ENCODE results near the gene PRR3. TPM values are rescaled to one million over a fixed set of nuclear protein-coding genes. Genes with fewer than 3 reads are reported as not detected.
"Not testable (repeated sequence)": the region's sequence is repeated elsewhere in the genome, so short reads cannot be mapped to it uniquely, and the experiment has no call there.

The PRR3 gene
- total and polyA plus RNA-seq, 2 experiments from 2014 or later = 10.9 to 15.2 TPM

DNA sequence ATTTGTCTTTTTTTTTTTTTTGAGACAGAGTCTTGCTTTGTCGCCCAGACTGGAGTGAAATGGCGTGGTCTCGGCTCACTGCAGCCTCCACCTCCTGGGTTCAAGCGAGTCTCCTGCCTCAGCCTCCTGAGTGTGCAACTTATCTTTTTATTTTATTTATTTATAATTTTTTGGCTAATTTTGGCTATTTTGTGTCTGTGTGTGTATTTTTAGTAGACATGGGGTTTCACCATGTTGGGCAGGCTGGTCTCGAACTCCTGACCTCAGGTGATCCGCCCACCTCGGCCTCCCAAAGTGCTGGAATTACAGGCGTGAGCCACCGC is 40.4 kb upstream of the PRR3 start:
- H3K27me3 Mint-ChIP-seq (ENCODE audit: insufficient read depth, low read depth, poor library complexity) = peaks cover 15% of the 10 kb centered on the region
- H2AFZ ChIP-seq; H3K36me3 Mint-ChIP-seq (ENCODE audit: low read depth); H3K27me3 ChIP-seq (ENCODE audit: insufficient read depth); H3F3A ChIP-seq (replicated peaks; ENCODE audit: low read depth); H4K20me1 ChIP-seq (replicated peaks; ENCODE audit: insufficient read depth); H3K79me2 ChIP-seq (replicated peaks; ENCODE audit: insufficient read depth); ATAC-seq; H3K36me3 ChIP-seq (ENCODE audit: insufficient read depth); DNase-seq (ENCODE audit: low spot score); H3K4me1 ChIP-seq (ENCODE audit: insufficient read depth); H3K9me2 ChIP-seq (ENCODE audit: insufficient read depth): not testable (repeated sequence)
- peak overlapping the region; percentile 80 for H3K4me3 Mint-ChIP-seq
- peak overlapping the region; percentile 35 for H3K4me3 ChIP-seq
- peak overlapping the region; percentile 41 for H3K4me2 ChIP-seq
- peak overlapping the region; percentile 97 for H3K27ac Mint-ChIP-seq
- H3K4me1 Mint-ChIP-seq = peaks cover 13% of the 10 kb centered on the region
- peak overlapping the region; percentile 86 for H3K27ac ChIP-seq (ENCODE audit: low read depth)
- peaks cover 24% of the 10 kb centered on the region for H3K9me3 Mint-ChIP-seq

DNA sequence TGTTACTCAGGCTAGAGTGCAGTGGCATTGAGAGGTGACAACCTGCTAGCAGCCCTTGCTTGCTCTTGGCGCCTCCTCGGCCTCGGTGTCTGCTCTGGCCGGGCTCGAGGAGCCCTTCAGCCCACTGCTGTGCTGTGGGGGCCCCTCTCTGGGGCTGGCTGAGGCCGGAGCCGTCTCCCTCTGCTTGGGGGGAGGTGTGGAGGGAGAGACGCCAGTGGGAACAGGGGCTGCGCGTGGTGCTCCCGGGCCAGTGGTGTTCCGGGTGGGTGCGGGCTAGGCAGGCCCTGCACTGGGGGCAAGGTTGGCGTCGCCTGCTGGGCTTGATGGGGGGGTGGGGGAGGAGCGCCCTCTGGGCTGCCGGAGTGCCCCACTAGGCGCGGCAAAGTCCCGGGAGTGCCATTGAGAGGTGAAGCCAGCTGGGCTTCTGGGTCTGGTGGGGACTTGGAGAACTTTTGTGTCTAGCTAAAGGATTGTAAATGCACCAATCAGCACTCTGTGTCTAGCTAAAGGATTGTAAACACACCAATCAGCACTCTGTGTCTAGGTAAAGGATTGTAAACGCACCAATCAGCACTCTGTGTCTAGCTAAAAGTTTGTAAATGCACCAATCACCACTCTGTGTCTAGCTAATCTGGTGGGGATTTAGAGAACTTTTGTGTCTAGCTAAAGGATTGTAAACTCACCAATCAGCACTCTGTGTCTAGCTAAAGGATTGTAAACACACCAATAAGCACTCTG is 39.2 kb upstream of the PRR3 start:
- not testable (repeated sequence) for H3K4me1 ChIP-seq (ENCODE audit: insufficient read depth); DNase-seq (ENCODE audit: low spot score); H3K27ac ChIP-seq (ENCODE audit: low read depth); H3K4me2 ChIP-seq; ATAC-seq; H3K27me3 ChIP-seq (ENCODE audit: insufficient read depth); H2AFZ ChIP-seq; H3K27ac Mint-ChIP-seq; H4K20me1 ChIP-seq (replicated peaks; ENCODE audit: insufficient read depth); H3K36me3 Mint-ChIP-seq (ENCODE audit: low read depth); H3K79me2 ChIP-seq (replicated peaks; ENCODE audit: insufficient read depth); H3F3A ChIP-seq (replicated peaks; ENCODE audit: low read depth); H3K9me2 ChIP-seq (ENCODE audit: insufficient read depth); H3K4me3 Mint-ChIP-seq; H3K36me3 ChIP-seq (ENCODE audit: insufficient read depth); H3K4me3 ChIP-seq
- Mint-ChIP-seq H3K9me3 (peaks cover 26% of the 10 kb centered on the region), H3K27me3 (ENCODE audit: insufficient read depth, low read depth, poor library complexity) (peaks cover 19% of the 10 kb centered on the region), H3K4me1 (peaks cover 13% of the 10 kb centered on the region)

DNA sequence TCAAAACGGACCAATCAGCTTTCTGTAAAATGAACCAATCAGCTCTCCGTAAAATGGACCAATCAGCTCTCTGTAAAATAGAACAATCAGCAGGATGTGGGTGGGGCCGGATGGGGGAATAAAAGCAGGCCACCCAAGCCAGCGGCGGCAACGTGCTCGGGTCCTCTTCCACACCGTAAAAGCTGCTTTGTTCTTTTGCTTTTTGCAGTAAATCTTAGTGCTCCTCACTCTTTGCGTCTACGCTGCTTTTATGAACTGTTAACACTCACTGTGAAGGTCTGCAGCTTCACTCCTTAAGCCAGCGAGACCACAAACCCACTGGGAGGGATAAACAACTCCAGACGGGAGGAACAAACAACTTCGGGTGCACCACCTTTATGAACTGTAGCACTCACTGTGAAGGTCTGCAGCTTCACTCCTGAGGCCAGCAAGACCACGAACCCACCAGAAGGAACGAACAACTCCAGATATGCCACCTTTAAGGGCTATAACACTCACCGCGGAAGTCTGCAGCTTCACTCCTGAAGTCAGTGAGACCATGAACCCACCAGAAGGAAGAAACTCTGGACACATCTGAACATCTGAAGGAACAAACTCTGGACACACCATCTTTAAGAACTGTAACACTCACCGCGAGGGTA is 38.5 kb upstream of the PRR3 start:
- Mint-ChIP-seq H3K4me1 (peaks cover 13% of the 10 kb centered on the region), H3K27me3 (ENCODE audit: insufficient read depth, low read depth, poor library complexity) (peaks cover 19% of the 10 kb centered on the region), H3K9me3 (peaks cover 30% of the 10 kb centered on the region)
- not testable (repeated sequence) for H3K4me1 ChIP-seq (ENCODE audit: insufficient read depth); H3K27ac Mint-ChIP-seq; H3K4me3 ChIP-seq; H3K79me2 ChIP-seq (replicated peaks; ENCODE audit: insufficient read depth); H3K9me2 ChIP-seq (ENCODE audit: insufficient read depth); H3K36me3 Mint-ChIP-seq (ENCODE audit: low read depth); H3K27ac ChIP-seq (ENCODE audit: low read depth); H3F3A ChIP-seq (replicated peaks; ENCODE audit: low read depth); ATAC-seq; H3K4me2 ChIP-seq; H4K20me1 ChIP-seq (replicated peaks; ENCODE audit: insufficient read depth); H3K27me3 ChIP-seq (ENCODE audit: insufficient read depth); H3K36me3 ChIP-seq (ENCODE audit: insufficient read depth); H3K4me3 Mint-ChIP-seq; H2AFZ ChIP-seq
- peak; percentile 42 for DNase-seq (ENCODE audit: low spot score)

- Histone ChIP-seq H2AFZ (no peak overlapping the region), H4K20me1 (replicated peaks; ENCODE audit: insufficient read depth) (no peaks in the 10 kb centered on the region), H3K27me3 (ENCODE audit: insufficient read depth) (no peaks in the 10 kb centered on the region), H3F3A (replicated peaks; ENCODE audit: low read depth) (no peaks in the 10 kb centered on the region), H3K4me2 (no peak overlapping the region), H3K79me2 (replicated peaks; ENCODE audit: insufficient read depth) (no peaks in the 10 kb centered on the region), H3K4me3 (no peak overlapping the region), H3K36me3 (ENCODE audit: insufficient read depth) (no peaks in the 10 kb centered on the region), H3K9me2 (ENCODE audit: insufficient read depth) (no peaks in the 10 kb centered on the region), H3K27ac (ENCODE audit: low read depth) (no peak overlapping the region), H3K4me1 (ENCODE audit: insufficient read depth) (no peaks in the 10 kb centered on the region)
- Mint-ChIP-seq H3K27ac (no peak overlapping the region), H3K9me3 (peaks cover 34% of the 10 kb centered on the region), H3K4me3 (no peak overlapping the region), H3K36me3 (ENCODE audit: low read depth) (peaks cover 9% of the 10 kb centered on the region; the same call in 2 of the 3 replicates), H3K4me1 (no peaks in the 10 kb centered on the region; the same call in 2 of the 3 replicates), H3K27me3 (ENCODE audit: insufficient read depth, low read depth, poor library complexity) (peaks cover 18% of the 10 kb centered on the region)
- ATAC-seq (no peak), DNase-seq (ENCODE audit: low spot score) (no peak)
- TF ChIP-seq ETS1 (IDR thresholded peaks at IDR 0.05) (no peak), EZH2 (IDR thresholded peaks at IDR 0.05; ENCODE audit: low read depth, unreplicated experiment) (no peak), ZNF331 (CRISPR knock-in tag; IDR thresholded peaks at IDR 0.05; ENCODE audit: low read depth) (no peak), CREB1 (CRISPR knock-in tag; IDR thresholded peaks at IDR 0.05; ENCODE audit: low read depth) (no peak), NANOG (IDR thresholded peaks at IDR 0.05; ENCODE audit: borderline replicate concordance) (no peak)
- TF ChIP-seq, protein P1, sequence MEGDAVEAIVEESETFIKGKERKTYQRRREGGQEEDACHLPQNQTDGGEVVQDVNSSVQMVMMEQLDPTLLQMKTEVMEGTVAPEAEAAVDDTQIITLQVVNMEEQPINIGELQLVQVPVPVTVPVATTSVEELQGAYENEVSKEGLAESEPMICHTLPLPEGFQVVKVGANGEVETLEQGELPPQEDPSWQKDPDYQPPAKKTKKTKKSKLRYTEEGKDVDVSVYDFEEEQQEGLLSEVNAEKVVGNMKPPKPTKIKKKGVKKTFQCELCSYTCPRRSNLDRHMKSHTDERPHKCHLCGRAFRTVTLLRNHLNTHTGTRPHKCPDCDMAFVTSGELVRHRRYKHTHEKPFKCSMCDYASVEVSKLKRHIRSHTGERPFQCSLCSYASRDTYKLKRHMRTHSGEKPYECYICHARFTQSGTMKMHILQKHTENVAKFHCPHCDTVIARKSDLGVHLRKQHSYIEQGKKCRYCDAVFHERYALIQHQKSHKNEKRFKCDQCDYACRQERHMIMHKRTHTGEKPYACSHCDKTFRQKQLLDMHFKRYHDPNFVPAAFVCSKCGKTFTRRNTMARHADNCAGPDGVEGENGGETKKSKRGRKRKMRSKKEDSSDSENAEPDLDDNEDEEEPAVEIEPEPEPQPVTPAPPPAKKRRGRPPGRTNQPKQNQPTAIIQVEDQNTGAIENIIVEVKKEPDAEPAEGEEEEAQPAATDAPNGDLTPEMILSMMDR (conservative IDR thresholded peaks at IDR 0.05; ENCODE audit: low read depth in 2 of 2) = no peak
- TF ChIP-seq, protein P2, sequence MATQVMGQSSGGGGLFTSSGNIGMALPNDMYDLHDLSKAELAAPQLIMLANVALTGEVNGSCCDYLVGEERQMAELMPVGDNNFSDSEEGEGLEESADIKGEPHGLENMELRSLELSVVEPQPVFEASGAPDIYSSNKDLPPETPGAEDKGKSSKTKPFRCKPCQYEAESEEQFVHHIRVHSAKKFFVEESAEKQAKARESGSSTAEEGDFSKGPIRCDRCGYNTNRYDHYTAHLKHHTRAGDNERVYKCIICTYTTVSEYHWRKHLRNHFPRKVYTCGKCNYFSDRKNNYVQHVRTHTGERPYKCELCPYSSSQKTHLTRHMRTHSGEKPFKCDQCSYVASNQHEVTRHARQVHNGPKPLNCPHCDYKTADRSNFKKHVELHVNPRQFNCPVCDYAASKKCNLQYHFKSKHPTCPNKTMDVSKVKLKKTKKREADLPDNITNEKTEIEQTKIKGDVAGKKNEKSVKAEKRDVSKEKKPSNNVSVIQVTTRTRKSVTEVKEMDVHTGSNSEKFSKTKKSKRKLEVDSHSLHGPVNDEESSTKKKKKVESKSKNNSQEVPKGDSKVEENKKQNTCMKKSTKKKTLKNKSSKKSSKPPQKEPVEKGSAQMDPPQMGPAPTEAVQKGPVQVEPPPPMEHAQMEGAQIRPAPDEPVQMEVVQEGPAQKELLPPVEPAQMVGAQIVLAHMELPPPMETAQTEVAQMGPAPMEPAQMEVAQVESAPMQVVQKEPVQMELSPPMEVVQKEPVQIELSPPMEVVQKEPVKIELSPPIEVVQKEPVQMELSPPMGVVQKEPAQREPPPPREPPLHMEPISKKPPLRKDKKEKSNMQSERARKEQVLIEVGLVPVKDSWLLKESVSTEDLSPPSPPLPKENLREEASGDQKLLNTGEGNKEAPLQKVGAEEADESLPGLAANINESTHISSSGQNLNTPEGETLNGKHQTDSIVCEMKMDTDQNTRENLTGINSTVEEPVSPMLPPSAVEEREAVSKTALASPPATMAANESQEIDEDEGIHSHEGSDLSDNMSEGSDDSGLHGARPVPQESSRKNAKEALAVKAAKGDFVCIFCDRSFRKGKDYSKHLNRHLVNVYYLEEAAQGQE (IDR thresholded peaks at IDR 0.05; ENCODE audit: unreplicated experiment) = no peak
Measured at GRCh38 chr6:30520522-30520921, 36.6 kb upstream of the PRR3 start.
